H9 (cell line): ENCODE data around the gene EEF2K. TPM values are rescaled to one million over a fixed set of nuclear protein-coding genes. Genes with fewer than 3 reads are reported as not detected.

Experiments
- DNase-seq: peaks from one replicate; pipeline ENCODE4 v3.0.0-alpha.2; 2017
- H2AFZ ChIP-seq: one replicate; pipeline ENCODE4 v1.6.1; 2013; ENCODE audit warnings: mild to moderate bottlenecking, low read length, control low read depth, moderate library complexity
- H2AK5ac ChIP-seq: 2 replicates; pipeline ENCODE4 v1.6.1; 2013; ENCODE audit warnings: low read length, control low read depth, mixed read lengths; ENCODE audit not compliant: insufficient read length
- H2BK120ac ChIP-seq: one replicate; pipeline ENCODE4 v1.6.1; 2013; ENCODE audit warnings: low read depth, mild to moderate bottlenecking, low read length, control low read depth, inconsistent platforms; ENCODE audit not compliant: poor library complexity, severe bottlenecking
- H2BK12ac ChIP-seq: 2 replicates; pipeline ENCODE4 v1.6.1; 2013; ENCODE audit warnings: low read length, control low read depth, mixed read lengths, low read depth; ENCODE audit not compliant: insufficient read length
- H2BK15ac ChIP-seq: 2 replicates; pipeline ENCODE4 v1.6.1; 2013; ENCODE audit warnings: low read depth, low read length, control low read depth
- H2BK20ac ChIP-seq: one replicate; pipeline ENCODE4 v1.6.1; 2013; ENCODE audit warnings: low read depth, mild to moderate bottlenecking, low read length, control low read depth, inconsistent platforms; ENCODE audit not compliant: poor library complexity, severe bottlenecking
- H2BK5ac ChIP-seq: 2 replicates; pipeline ENCODE4 v1.6.1; 2013; ENCODE audit warnings: low read length, control low read depth, mixed read lengths; ENCODE audit not compliant: insufficient read length
- H3K14ac ChIP-seq: 2 replicates; pipeline ENCODE4 v1.6.1; 2013; ENCODE audit warnings: low read length, control low read depth; ENCODE audit not compliant: insufficient read depth
- H3K18ac ChIP-seq: 2 replicates; pipeline ENCODE4 v1.6.1; 2013; ENCODE audit warnings: low read depth, mild to moderate bottlenecking, mixed read lengths, low read length, control low read depth; ENCODE audit not compliant: insufficient read length
- H3K23ac ChIP-seq: 2 replicates; pipeline ENCODE4 v1.6.1; 2013; ENCODE audit warnings: low read length, control low read depth, mixed read lengths, low read depth; ENCODE audit not compliant: insufficient read length
- H3K23me2 ChIP-seq: 2 replicates; pipeline ENCODE4 v1.6.1; 2013; ENCODE audit warnings: low read depth, mild to moderate bottlenecking, mixed read lengths, low read length, control low read depth; ENCODE audit not compliant: insufficient read length, poor library complexity, severe bottlenecking
- H3K27ac ChIP-seq: 2 replicates; pipeline ENCODE4 v1.5.1; 2013; ENCODE audit warnings: low read length, control low read depth, mixed read lengths, low read depth; ENCODE audit not compliant: insufficient read length
- H3K27me3 ChIP-seq: 2 replicates; pipeline ENCODE4 v1.6.1; 2013; ENCODE audit warnings: low read length, control low read depth, inconsistent platforms; ENCODE audit not compliant: insufficient read depth
- H3K4ac ChIP-seq: 2 replicates; pipeline ENCODE4 v1.6.1; 2013; ENCODE audit warnings: low read depth, mild to moderate bottlenecking, control low read depth, inconsistent platforms, low read length, moderate library complexity
- H3K4me1 ChIP-seq: 2 replicates; pipeline ENCODE4 v1.6.1; 2013; ENCODE audit warnings: low read length, control low read depth, inconsistent platforms; ENCODE audit not compliant: insufficient read depth
- H3K4me2 ChIP-seq: 2 replicates; pipeline ENCODE4 v1.6.1; 2013; ENCODE audit warnings: low read length, control low read depth, mixed read lengths; ENCODE audit not compliant: insufficient read length, insufficient read depth
- H3K56ac ChIP-seq: 2 replicates; pipeline ENCODE4 v1.6.1; 2013; ENCODE audit warnings: low read depth, mild to moderate bottlenecking, mixed read lengths, low read length, control low read depth; ENCODE audit not compliant: insufficient read length
- H3K79me1 ChIP-seq: 2 replicates; pipeline ENCODE4 v1.6.1; 2013; ENCODE audit warnings: low read depth, mild to moderate bottlenecking, moderate library complexity, low read length, control low read depth, inconsistent platforms; ENCODE audit not compliant: insufficient read depth, poor library complexity, severe bottlenecking
- H3K79me2 ChIP-seq: 2 replicates; pipeline ENCODE4 v1.6.1; 2013; ENCODE audit warnings: low read length, control low read depth, inconsistent platforms; ENCODE audit not compliant: insufficient read depth
- H3K9ac ChIP-seq: 2 replicates; pipeline ENCODE4 v1.6.1; 2013; ENCODE audit warnings: low read length, control low read depth, mixed read lengths; ENCODE audit not compliant: insufficient read length; ENCODE audit errors: extremely low read depth
- H3K9me3 ChIP-seq: one replicate; pipeline ENCODE4 v1.6.1; 2013; ENCODE audit warnings: low read depth, low read length, inconsistent platforms; ENCODE audit not compliant: control insufficient read depth
- H3T11ph ChIP-seq: one replicate; pipeline ENCODE4 v1.6.1; 2013; ENCODE audit warnings: mild to moderate bottlenecking, low read length, control low read depth, inconsistent platforms
- H4K20me1 ChIP-seq: one replicate; pipeline ENCODE4 v1.6.1; 2013; ENCODE audit not compliant: control insufficient read depth, insufficient read length, insufficient read depth
- H4K5ac ChIP-seq: 2 replicates; pipeline ENCODE4 v1.6.1; 2013; ENCODE audit warnings: low read depth, mild to moderate bottlenecking, mixed read lengths, low read length, control low read depth; ENCODE audit not compliant: insufficient read length
- H4K8ac ChIP-seq: replicated peaks from 2 replicates; pipeline ENCODE4 v1.6.1; 2013; ENCODE audit warnings: low read length, control low read depth, mixed read lengths, low read depth; ENCODE audit not compliant: insufficient read length
- H4K91ac ChIP-seq: 2 replicates; pipeline ENCODE4 v1.6.1; 2013; ENCODE audit warnings: low read depth, mild to moderate bottlenecking, moderate library complexity, mixed read lengths, low read length, control low read depth; ENCODE audit not compliant: insufficient read length
- H3K27ac Mint-ChIP-seq, 3 experiments: 2 replicates in 2 of 3; 3 replicates in 1 of 3; pipeline ENCODE4 v1.8.0; 2020 to 2021; ENCODE audit warnings: mixed read lengths in 3 of 3, mild to moderate bottlenecking in 1 of 3, moderate library complexity in 1 of 3
- H3K27me3 Mint-ChIP-seq: 2 replicates; pipeline ENCODE4 v1.8.0; 2021; ENCODE audit warnings: low read depth, mild to moderate bottlenecking, moderate library complexity, mixed read lengths
- H3K36me3 Mint-ChIP-seq, 3 experiments: 2 replicates in 2 of 3; 3 replicates in 1 of 3; pipeline ENCODE4 v1.8.0; 2020 to 2021; ENCODE audit warnings: low read depth in 3 of 3, mixed read lengths in 3 of 3; ENCODE audit not compliant: insufficient read depth in 1 of 3
- H3K4me1 Mint-ChIP-seq, 2 experiments: 2 replicates each; pipeline ENCODE4 v1.8.0; 2020; ENCODE audit warnings: mixed read lengths in 2 of 2
- H3K4me3 Mint-ChIP-seq, 2 experiments: 2 replicates in 1 of 2; 3 replicates in 1 of 2; pipeline ENCODE4 v1.8.0; 2020 to 2021; ENCODE audit warnings: mild to moderate bottlenecking in 2 of 2, mixed read lengths in 2 of 2, moderate library complexity in 1 of 2
- H3K9me3 Mint-ChIP-seq, 2 experiments: 2 replicates in 1 of 2; 3 replicates in 1 of 2; pipeline ENCODE4 v1.8.0; 2020; ENCODE audit warnings: mild to moderate bottlenecking in 2 of 2, mixed read lengths in 2 of 2, moderate library complexity in 1 of 2
- WGBS: extraction: QIAGEN DNeasy Blood & Tissue Kit; methylation state at CpG from one replicate; pipeline ENCODE4 v1.1.7; 2013; ENCODE audit warnings: missing lambda C conversion rate, low lambda C conversion rate, mixed read lengths; ENCODE audit not compliant: insufficient read length; ENCODE audit errors: extremely low coverage; 5-methylcytosine and 5-hydroxymethylcytosine counted together
- total RNA-seq: library from RNA; stranded (reverse); gene quantifications from 2 replicates; pipeline ENCODE4 v1.2.1, GENCODE V29; 2021
- TF ChIP-seq, protein P1 (sequence below): fragments of 200-600 bp; sonication (generic); conservative IDR thresholded peaks from 3 replicates; pipeline ENCODE4 v1.8.0; 2021; ENCODE audit warnings: antibody characterized with exemption, mild to moderate bottlenecking

EEF2K gene
- total RNA-seq, 1 experiment from 2014 or later, result 20.7 TPM

DNA sequence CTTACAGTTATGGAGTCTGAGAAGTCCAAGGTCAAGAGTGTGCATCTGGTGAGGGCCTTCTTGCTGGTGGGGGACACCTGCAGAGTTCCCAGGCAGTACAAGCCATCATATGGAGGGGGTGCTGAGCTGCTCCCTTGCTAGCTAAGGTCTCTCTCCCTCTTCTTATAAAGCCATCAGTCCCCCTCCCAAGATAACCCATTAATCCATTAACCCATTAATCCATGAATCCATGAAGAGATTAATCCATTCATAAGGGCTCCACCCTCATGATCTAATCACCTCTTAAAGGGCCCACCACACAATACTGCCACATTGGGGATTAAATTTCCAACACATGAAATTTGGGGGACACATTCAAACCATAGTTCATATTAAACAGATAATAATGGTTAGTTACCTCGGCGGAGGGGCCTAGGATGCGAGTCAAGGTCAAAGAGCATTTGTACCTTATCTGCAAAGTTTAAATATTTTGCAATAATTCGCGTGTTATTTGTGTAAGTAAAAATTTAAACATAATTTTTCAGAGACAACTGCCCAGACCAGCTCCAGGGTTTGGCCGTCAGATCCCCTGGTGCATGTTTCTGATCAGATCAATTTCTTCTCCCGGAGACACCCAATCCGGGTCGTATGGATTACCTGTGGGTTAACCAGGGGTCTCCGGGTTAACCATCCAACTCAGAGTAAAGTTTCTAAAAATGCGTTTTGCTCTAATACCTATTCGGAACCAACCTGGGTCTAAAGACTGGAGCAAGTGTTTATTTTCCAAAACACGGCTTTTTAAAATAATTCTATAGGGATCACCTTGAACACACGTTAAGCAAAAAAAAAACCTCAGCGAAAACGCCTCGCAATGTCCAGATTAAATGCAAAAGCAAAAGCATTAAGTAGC is 90.4 kb downstream of the EEF2K start:
- Histone ChIP-seq H3K9me3 (no peaks in the 10 kb centered on the region), H2BK120ac (no peak overlapping the region), H3K27ac (no peak overlapping the region), H3K79me1 (peaks cover 3% of the 10 kb centered on the region), H3K79me2 (peaks cover 9% of the 10 kb centered on the region; the same call in 1 of the 2 replicates), H3K9ac (peak overlapping the region; percentile 44), H3K23ac (no peak overlapping the region), H4K8ac (no peak overlapping the region), H4K5ac (no peak overlapping the region), H4K20me1 (no peaks in the 10 kb centered on the region), H3K4me2 (peak overlapping the region; percentile 82), H3T11ph (no peak overlapping the region), H3K56ac (no peak overlapping the region), H3K14ac (no peak overlapping the region), H2AFZ (peak overlapping the region; percentile 97), H4K91ac (no peak overlapping the region), H3K23me2 (peaks cover 5% of the 10 kb centered on the region), H2BK15ac (no peak overlapping the region), H3K18ac (no peak overlapping the region), H3K4me1 (no peaks in the 10 kb centered on the region), H2BK5ac (no peak overlapping the region), H3K27me3 (no peaks in the 10 kb centered on the region), H2BK20ac (no peak overlapping the region), H2BK12ac (no peak overlapping the region), H3K4ac (no peak overlapping the region), H2AK5ac (no peak overlapping the region)
- Mint-ChIP-seq H3K9me3 (no peaks in the 10 kb centered on the region), H3K36me3 (peaks cover 6 to 19% (median 9%) of the 10 kb centered on the region in 3 experiments; a peak in 6 of 7 replicates), H3K27me3 (peaks cover 2% of the 10 kb centered on the region; the same call in 1 of the 2 replicates), H3K27ac (peak overlapping the region in 1 of 3 experiments; percentile 34; a peak in 2 of 7 replicates), H3K4me3 (peak overlapping the region; percentile 92 to 96), H3K4me1 (peaks cover 26 to 29% of the 10 kb centered on the region in 2 experiments)
- no CpG with 5 or more reads among the region's 17 CpGs for WGBS
- TF ChIP-seq, protein P1, sequence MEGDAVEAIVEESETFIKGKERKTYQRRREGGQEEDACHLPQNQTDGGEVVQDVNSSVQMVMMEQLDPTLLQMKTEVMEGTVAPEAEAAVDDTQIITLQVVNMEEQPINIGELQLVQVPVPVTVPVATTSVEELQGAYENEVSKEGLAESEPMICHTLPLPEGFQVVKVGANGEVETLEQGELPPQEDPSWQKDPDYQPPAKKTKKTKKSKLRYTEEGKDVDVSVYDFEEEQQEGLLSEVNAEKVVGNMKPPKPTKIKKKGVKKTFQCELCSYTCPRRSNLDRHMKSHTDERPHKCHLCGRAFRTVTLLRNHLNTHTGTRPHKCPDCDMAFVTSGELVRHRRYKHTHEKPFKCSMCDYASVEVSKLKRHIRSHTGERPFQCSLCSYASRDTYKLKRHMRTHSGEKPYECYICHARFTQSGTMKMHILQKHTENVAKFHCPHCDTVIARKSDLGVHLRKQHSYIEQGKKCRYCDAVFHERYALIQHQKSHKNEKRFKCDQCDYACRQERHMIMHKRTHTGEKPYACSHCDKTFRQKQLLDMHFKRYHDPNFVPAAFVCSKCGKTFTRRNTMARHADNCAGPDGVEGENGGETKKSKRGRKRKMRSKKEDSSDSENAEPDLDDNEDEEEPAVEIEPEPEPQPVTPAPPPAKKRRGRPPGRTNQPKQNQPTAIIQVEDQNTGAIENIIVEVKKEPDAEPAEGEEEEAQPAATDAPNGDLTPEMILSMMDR, result no peak
- no peak for DNase-seq
